Aorta (tissue), 5 donors: Measurements from ENCODE around the gene RIMKLA. TPM values are rescaled to one million over a fixed set of nuclear protein-coding genes. Genes with fewer than 3 reads are reported as not detected.

Source experiments
- ATAC-seq: fragments of 200-7000 bp; cut with Tn5 transposase; one replicate; pipeline ENCODE4 v1.9.1; 2022; ENCODE audit warnings: moderate library complexity; ENCODE audit not compliant: low FRiP score
- DNase-seq, 2 donors: peaks; one replicate each; pipeline ENCODE4 v3.0.0-alpha.2; 2020
- H3K27ac ChIP-seq, 2 donors: one replicate each; pipeline ENCODE4 v1.5.1; 2013; ENCODE audit warnings: low read length in 2 of 2, mild to moderate bottlenecking in 2 of 2, moderate library complexity in 2 of 2, control low read depth in 1 of 2, inconsistent platforms in 1 of 2, low read depth in 1 of 2
- H3K27me3 ChIP-seq, 2 donors: one replicate each; pipeline ENCODE4 v1.6.1; 2013; ENCODE audit warnings: control low read depth in 1 of 2, low read length in 1 of 2, mild to moderate bottlenecking in 1 of 2, moderate library complexity in 1 of 2; ENCODE audit not compliant: insufficient read depth in 2 of 2, control insufficient read depth in 1 of 2
- H3K36me3 ChIP-seq, 2 donors: one replicate each; pipeline ENCODE4 v1.6.1; 2013; ENCODE audit warnings: control low read depth in 1 of 2, low read length in 1 of 2, mild to moderate bottlenecking in 1 of 2; ENCODE audit not compliant: insufficient read depth in 2 of 2, control insufficient read depth in 1 of 2
- H3K4me1 ChIP-seq, 2 donors: one replicate each; pipeline ENCODE4 v1.6.1; 2013; ENCODE audit warnings: low read length in 2 of 2, control low read depth in 1 of 2, mild to moderate bottlenecking in 1 of 2, moderate library complexity in 1 of 2; ENCODE audit not compliant: insufficient read depth in 2 of 2, control insufficient read depth in 1 of 2
- H3K4me3 ChIP-seq, 2 donors: one replicate each; pipeline ENCODE4 v1.5.1; 2013; ENCODE audit warnings: low read length in 2 of 2, control low read depth in 1 of 2, mild to moderate bottlenecking in 1 of 2
- H3K9me3 ChIP-seq: one replicate; pipeline ENCODE4 v1.6.1; 2013; ENCODE audit warnings: mild to moderate bottlenecking, low read length; ENCODE audit not compliant: control insufficient read depth
- WGBS, 2 donors: extraction: QIAGEN DNeasy Blood & Tissue Kit; methylation state at CpG; one replicate each; pipeline ENCODE4 v1.1.7; 2013; 5-methylcytosine and 5-hydroxymethylcytosine counted together
- intact Hi-C, 2 donors: fragments of 100-400 bp; cut with DNase I; formaldehyde crosslinking; loops; one replicate each; pipeline versions ENCODE4 v1.14.2 to v1.15.0; 2022
- polyA plus RNA-seq, 2 donors: library from polyadenylated mRNA; stranded (reverse); fragments of 200-250 nt; gene quantifications; one replicate each; pipeline ENCODE4 v1.2.3, GENCODE V29; 2013
- total RNA-seq, 2 donors: library from RNA; stranded (reverse); fragmentation: NEBNext Ultra II Directional; extraction: Animal tissue kit (Norgen Biotek cat#: 25700); gene quantifications; one replicate each; pipeline ENCODE4 v1.2.1, GENCODE V29; 2021
- donor health status: healthy with polysubstance abuse.
- donor health status: Bipolar disorder and iron deficiency.
- donor health status: DM: no; HTN: no; CAD: no.
- donor health status: DM: no; HTN: no; CAD: no.
- donor health status: DM: yes; HTN: yes; CAD: no.

The RIMKLA gene
- total and polyA plus RNA-seq, 4 donors, result 0.06 to 1.3 (median 0.39) TPM

- Histone ChIP-seq H3K36me3 (peaks cover 0 to 2% of the 10 kb centered on the region in 2 donors), H3K27ac (no peak overlapping the region), H3K4me3 (no peak overlapping the region), H3K27me3 (no peaks in the 10 kb centered on the region), H3K9me3 (no peaks in the 10 kb centered on the region), H3K4me1 (no peaks in the 10 kb centered on the region)
- ATAC-seq, result no peak
- no peak for DNase-seq
- WGBS, 2 donors, result 95 to 99% methylated on average over 2 of the region's 2 CpGs
- intact Hi-C loops, result no loop called here
Observed at GRCh38 chr1:42469727-42470126, 89.1 kb downstream of the RIMKLA start.

Other genes starting within 250 kb of the RIMKLA start
- not detected for gene GUCA2B, start 227.4 kb upstream of the RIMKLA start, total RNA-seq
- gene GUCA2B, start 227.4 kb upstream of the RIMKLA start, polyA plus RNA-seq, result 10 to 100 TPM in 1 of 2 donors, 1 to 10 TPM in 1; 1.2 to 78.5 TPM
- gene GUCA2A, start 216.0 kb upstream of the RIMKLA start, total RNA-seq, result not detected
- gene GUCA2A, start 216.0 kb upstream of the RIMKLA start, polyA plus RNA-seq, result 10 to 100 TPM in 1 of 2 donors, 1 to 10 TPM in 1; 1.0 to 29.8 TPM
- 10 to 100 TPM; 44.4 to 64.2 TPM for gene FOXJ3, start 45.6 kb upstream of the RIMKLA start, total RNA-seq
- 10 to 100 TPM in 1 of 2 donors, 1 to 10 TPM in 1; 9.6 to 17.1 TPM for gene FOXJ3, start 45.6 kb upstream of the RIMKLA start, polyA plus RNA-seq
- 1 to 10 TPM in 1 of 2 donors, not detected in 1; 1.1 TPM for gene ZMYND12, start 75.2 kb downstream of the RIMKLA start, total RNA-seq
- under 1 TPM in 1 of 2 donors, not detected in 1; 0.26 TPM for gene ZMYND12, start 75.2 kb downstream of the RIMKLA start, polyA plus RNA-seq
- gene PPCS, start 75.8 kb downstream of the RIMKLA start, total RNA-seq, result 10 to 100 TPM; 33.7 to 41.8 TPM
- 100 to 1,000 TPM in 1 of 2 donors, 10 to 100 TPM in 1; 66.3 to 171 TPM for gene PPCS, start 75.8 kb downstream of the RIMKLA start, polyA plus RNA-seq
- gene CCDC30, start 82.5 kb downstream of the RIMKLA start, total RNA-seq, result 1 to 10 TPM; 2.3 to 6.3 TPM
- 1 to 10 TPM; 1.8 to 2.3 TPM for gene CCDC30, start 82.5 kb downstream of the RIMKLA start, polyA plus RNA-seq